HG03095 (cell line): ENCODE measurements around the gene RPS16.

Source experiments
- ATAC-seq: cut with Tn5 transposase; IDR thresholded peaks from one replicate; pipeline ENCODE4 v1.9.1; 2021; ENCODE audit warnings: moderate library complexity; ENCODE audit not compliant: unreplicated experiment

Gene RPS16

DNA sequence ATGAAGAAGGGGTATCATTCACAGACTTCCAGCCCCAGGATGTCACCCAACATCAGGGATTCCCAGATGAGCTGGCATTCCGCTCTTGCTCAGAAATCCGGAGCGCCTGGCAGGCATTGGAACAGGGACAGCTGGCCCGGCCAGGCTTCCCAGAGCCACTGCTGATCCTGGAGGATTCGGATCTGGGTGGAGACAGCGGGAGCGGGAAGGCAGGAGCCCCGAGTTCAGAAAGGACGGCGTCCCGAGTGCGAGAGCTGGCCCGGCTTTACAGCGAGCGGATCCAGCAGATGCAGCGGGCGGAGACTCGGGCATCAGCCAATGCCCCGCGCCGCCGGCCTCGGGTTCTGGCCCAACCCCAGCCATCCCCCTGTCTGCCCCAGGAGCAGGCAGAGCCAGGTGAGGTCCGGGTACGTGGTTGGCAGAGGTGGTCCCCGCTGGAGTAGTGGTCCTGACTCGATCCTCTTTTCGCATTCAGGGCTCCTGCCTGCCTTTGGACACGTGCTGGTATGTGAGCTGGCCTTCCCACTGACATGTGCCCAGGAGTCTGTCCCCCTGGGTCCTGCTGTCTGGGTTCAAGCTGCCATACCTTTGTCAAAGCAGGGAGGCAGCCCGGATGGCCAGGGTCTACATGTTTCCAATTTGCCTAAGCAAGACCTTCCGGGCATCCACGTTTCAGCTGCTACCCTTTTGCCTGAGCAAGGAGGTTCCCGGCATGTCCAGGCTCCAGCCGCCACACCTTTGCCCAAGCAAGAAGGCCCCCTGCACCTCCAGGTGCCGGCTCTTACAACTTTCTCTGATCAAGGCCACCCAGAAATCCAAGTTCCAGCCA, 12.3 kb downstream of the RPS16 start:
- ATAC-seq, result no peak

DNA sequence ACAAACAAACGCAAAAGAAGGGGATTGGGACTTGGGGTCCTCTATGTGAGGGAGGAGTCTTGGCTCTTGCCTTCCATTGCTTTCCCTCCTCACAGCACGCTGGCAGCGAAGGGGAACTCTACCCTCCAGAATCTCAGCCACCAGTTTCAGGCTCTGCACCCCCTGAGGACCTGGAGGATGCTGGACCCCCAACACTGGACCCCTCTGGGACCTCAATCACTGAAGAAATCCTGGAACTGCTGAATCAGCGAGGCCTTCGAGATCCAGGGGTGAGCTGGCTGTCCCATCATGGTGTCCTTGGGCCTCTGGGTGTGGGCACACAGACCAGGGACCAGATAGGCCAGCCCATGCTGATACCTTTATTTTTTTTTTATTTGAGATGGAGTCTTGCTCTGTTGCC, 13.7 kb downstream of the RPS16 start:
- no peak for ATAC-seq

DNA sequence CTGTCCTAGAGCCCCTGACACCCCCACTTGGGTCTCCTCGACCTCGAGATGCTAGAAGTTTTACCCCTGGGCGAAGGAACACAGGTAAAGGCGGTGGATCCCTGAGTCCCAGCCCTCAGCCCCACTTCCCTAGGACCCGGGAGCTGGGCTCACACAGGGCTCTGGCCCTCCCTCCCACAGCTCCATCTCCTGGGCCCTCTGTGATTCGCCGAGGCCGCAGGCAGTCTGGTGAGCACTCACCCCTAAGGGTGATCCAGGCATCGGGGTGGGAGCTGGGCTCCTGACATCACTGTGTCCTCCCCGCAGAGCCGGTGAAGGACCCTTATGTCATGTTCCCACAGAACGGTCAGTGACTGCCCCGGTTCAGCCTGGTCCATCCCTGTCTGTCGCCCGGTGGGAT, 15.0 kb downstream of the RPS16 start:
- ATAC-seq, result no peak

DNA sequence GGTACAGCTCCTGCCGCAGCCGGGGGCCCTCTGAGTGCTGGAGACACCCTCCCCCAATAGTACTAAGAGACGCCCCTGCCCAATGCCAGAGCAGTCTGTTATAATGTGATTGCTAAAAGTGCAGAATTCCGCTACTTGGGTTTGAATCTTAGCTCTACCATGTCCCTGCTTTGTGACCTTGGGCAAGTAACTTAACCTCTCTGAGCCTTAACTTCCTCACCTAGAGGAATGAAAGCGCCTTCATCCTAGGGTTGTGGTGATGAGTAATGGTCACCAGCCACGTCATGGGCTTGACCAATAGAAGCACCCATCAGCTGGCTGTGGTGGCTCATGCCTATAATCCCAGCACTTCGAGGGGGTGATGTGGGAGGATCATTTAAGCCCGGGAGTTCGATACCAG, 16.7 kb downstream of the RPS16 start:
- ATAC-seq, result no peak

DNA sequence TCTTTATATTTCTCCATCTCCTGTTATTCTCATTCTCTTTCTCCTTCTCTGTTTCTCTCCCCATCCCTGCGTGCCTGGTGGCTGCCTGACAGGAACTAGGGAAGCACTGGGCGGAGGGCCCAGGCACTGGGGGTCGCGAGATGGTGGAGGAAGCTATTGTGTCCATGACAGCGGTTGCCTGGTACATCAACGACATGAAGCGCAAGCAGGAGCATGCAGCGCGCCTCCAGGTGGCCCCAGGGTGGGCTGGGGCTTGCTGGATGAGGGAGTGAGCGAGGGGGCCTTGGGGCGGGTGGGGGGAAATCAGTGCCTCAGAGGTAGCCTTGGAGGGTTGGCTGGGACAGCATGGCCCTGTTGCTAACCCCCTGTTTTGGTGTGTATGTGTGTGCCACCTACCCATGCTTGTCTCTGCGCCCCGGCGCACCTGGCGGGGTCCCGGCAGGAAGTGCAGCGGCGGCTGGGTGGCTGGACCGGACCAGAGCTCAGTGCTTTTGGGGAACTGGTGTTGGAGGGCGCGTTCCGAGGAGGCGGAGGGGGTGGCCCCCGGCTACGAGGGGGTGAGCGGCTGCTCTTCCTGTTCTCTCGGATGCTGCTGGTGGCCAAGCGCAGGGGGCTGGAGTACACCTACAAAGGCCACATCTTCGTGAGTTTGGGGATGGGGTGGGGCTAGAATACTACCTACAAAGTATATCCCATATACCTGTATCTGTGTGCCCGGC, 18.1 kb downstream of the RPS16 start:
- ATAC-seq, result no peak

DNA sequence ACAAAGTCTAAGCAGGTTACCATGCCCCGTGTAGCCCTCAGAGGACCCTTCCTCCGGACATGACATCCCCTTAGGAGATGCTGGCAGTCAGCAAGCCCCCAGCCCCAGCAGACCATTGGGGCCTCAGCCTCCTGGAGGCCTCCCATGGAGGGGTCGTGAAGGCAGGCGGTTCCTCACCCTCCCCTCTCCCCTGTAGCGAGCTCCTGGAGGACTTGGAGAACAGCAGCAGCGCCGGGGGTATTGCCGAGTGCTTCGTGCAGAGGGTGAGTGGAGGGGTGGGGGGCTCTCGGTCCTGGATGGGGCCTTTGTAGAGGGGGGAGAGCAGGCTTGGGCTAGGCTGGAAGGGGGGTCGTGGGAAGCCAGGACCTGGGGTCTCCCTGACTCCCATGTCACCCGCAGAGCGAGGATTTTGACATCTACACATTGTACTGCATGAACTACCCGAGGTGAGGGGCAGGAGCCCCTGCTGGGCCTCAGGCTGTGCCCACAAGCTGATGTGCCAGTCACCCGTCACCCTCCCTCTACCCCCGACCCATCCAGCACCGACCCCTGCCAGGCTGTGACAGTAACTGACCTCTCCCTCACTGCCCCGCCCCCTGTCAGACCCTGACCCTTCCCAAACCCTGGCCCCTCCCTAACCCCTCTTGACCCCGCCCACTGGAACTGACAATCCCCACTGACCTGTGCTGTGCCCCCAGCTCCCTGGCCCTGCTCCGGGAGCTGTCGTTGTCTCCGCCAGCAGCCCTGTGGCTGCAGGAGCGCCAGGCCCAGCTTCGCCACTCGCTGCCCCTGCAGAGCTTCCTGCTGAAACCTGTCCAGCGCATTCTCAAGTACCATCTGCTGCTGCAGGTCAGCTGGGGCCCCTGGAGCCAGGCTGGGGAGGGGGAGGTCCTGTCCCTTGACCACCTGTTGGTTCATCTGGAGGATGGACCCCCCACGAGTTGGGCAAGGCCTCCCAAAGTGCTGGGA, 19.3 kb downstream of the RPS16 start:
- no peak for ATAC-seq

DNA sequence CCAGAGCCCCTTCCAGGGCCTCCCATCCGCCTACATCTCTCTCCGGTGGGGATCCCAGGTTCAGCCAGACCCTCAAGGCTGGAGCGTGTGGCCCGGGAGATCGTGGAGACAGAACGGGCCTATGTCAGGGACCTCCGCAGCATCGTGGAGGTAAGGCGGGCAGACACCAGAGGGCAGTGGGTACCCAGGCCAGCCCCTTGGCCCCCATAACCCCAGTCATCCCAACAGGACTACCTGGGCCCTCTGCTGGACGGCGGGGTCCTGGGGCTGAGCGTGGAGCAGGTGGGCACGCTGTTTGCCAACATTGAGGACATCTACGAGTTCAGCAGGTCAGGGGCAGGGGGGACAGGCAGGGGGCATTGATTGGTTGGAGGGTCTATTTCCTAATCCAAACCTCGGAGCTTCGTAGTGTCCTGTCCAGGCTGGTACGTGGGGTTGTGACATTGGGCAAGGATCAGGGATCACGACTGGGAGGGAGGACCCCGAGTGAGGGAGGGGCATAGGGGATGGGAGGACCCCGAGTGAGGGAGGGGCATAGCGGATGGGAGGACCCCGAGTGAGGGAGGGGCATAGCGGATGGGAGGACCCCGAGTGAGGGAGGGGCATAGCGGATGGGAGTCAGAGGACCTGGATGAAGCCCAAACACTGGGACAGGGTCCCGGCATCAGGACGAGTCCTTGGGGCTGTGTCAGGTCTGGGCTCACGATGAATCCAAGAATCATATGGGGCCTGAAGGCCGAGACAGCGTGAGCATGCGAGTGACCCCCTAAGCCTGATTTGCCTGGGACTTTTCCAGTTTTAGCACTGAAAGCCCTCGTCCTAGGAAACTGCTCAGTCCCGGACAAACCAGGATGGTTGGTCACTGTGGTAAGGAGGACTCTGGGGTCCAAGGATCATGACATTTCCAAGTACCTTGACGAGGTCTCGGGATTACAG, 20.4 kb downstream of the RPS16 start:
- ATAC-seq, result no peak

DNA sequence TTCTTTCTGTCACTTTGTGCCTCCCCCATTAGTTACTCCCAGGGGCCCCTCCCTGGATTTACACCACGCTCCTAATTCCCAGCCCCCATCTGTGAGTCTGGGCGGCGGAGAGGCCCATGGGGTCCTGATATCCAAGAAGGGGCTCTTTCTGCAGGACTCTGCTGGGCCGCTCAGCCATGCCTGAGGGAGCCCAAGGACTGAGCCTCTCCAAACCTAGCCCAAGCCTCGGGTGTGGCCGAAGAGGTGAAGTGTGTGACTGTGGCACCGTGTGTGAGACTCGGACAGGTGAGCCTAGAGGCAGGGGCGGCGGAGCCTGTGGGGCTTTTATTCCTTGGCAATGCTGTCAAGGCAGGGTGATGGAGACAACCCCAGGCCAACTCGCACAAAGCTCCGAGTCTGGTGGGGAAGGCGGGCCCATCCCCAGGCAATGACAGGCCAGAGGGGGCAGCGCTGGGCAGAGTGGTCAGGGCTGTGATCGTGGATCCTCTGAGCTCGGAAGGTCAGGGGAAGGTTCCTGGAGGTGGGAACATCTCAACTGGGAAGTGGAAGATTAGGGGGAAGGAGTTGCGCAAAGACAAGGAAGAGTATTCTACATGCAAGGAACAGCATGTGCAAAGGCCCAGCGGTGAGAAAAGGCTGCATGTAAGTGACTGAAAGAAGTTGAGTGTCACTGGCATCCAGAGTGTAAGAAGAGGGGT, 21.7 kb downstream of the RPS16 start:
- ATAC-seq, result no peak

DNA sequence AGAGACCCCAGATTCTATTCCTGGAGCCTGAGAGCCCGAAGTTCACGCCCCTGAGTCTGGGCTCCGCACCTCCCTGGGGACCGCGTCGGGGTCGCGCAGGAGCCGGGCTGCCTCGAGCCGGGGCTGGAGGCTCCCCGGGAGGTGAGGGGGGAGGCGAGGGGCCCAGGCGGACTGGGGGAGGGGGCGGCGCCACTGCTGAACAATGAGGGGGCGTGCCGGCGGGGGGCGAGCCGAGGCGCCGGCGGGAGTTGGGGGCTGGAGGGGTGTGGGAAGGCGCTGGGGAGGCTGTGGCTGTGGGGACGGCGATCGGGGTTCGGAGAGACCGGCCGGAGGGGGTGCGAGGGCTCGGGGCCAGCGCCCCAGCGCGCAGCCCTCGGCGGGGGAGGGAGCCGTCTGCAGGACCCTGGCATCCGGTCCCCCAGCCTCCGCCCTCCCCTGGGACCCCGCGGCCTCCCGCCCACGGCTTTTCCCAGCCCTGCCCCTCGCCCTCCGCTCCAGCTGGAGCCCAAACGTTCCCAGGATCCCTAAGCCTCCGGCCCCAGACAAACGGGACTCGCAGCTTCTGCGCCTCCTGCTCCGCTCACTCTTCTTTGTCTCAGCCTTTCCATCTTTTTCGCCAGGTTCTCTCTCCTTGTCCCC, 22.4 kb downstream of the RPS16 start:
- no peak for ATAC-seq

DNA sequence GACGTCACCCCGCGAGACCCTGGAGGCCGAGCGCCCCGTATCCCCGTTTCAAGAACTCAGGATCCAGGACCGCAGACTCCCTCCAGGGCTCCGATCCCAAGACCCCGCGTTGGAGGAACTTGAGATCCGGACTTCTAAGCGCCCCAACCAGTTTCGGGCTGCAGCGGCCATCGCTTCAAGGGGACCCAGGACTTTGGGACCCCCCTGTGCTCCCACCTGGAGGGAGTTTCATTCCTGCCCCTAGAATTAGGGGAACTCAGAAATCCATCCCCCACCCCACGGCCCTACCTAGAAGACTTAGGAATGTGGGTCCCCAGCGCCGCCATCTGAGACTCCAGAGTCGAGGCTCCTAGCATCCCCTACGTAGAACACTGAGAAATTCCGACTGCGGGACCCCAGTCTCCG, 22.9 kb downstream of the RPS16 start:
- ATAC-seq, result no peak

DNA sequence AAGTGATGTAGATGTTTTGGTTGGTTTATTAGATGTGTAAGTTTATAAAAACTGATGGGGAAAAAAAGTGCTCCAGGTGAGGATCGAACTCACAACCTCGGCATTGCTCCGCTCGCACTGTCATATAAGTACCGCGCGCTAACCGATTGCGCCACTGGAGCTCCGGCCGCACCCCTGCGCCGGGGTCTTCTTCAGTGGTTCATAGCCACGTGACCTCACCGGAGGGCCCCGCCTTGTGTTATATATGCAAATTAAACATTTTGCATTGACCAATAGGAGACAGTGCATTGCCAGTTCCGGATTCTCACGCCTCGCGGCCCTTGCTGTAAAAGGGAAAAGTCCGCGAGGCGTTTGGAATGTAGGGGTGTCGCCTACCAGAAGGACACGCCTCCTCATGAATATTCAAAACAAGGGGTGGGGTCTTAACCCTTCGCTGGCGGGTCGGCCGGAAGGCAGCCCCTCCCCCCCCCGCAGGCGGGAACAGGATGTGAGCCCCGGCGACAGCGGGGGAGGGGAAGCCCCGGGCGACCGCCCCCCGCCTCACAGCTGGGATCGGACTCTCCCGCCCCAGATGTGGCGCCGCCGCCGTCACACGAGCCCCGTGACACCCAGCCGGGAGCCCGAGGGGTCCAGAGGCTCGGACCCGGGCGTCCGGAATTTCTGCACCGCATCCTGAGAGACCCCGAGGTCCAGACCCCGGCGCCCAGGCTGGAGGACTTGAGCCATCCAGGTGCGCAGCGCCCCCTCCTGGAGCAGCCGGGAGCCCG, 23.5 kb downstream of the RPS16 start, which contains the start of gene PLEKHG2:
Gene PLEKHG2, plus strand, starts transcription at position 570 of the 767 bp plus-strand sequence. CDS start 1,418 bp downstream, outside the sequence.
- peak; percentile 53 for ATAC-seq

DNA sequence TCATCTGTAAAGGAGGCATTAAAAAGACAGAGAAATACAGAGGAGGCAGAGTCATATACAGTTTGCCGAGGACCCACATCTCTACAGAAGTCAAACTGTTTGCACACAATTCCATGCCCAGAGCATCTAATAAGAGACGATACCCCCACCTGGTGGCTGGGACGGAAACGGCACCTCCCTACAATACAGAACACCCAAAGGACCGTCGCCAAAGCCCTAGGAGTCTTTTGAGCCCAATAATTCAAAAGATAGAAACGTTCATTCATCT, 24.0 kb downstream of the RPS16 start:
- ATAC-seq, result peak; percentile 17

DNA sequence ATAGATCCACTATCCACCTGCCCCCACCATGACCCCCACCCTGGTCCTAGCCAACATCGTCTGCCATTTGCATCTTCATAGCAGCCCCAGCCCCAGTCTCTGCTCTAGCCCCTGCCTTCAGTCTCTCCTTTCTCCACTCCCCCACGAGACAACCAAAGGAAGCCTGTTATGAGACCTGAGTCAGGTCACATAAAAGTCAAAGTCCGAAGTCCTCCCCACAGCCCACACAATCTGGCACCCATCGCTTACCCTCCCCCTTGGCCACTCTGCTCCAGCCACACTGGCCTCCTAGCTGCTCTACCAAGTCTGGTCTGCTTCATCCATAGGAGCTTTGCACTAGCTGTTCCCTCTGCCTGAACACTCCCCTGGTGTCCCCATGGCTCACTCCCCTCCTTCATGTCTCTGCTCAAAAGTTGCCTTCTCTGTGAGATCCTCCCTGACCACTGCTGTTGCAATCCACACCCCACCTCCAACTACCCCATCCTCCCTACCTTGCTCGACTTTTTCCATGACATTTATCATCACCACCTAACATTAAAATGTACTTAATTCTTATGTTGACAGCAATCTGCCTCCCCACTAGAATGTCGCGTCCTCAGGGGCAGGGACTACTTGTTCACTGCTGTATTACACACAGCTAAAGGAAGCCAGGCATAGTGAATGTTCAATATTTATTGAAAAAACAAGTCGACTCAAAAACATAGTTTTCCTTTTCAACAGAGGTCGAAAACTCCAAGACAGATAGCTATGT, 24.5 kb downstream of the RPS16 start:
- no peak for ATAC-seq

DNA sequence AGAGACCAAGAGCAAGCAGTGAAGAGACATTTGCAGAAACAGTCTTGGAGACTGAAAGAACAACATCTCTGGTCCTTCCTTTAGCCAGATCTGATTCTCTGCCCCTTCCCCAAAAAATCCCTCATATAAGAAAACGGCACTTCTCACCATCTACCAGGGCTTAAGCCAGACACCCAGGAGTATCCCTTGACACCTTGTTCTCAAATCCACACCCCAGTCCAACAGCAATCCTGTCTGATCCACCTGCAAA, 25.0 kb downstream of the RPS16 start:
- ATAC-seq, result no peak

DNA sequence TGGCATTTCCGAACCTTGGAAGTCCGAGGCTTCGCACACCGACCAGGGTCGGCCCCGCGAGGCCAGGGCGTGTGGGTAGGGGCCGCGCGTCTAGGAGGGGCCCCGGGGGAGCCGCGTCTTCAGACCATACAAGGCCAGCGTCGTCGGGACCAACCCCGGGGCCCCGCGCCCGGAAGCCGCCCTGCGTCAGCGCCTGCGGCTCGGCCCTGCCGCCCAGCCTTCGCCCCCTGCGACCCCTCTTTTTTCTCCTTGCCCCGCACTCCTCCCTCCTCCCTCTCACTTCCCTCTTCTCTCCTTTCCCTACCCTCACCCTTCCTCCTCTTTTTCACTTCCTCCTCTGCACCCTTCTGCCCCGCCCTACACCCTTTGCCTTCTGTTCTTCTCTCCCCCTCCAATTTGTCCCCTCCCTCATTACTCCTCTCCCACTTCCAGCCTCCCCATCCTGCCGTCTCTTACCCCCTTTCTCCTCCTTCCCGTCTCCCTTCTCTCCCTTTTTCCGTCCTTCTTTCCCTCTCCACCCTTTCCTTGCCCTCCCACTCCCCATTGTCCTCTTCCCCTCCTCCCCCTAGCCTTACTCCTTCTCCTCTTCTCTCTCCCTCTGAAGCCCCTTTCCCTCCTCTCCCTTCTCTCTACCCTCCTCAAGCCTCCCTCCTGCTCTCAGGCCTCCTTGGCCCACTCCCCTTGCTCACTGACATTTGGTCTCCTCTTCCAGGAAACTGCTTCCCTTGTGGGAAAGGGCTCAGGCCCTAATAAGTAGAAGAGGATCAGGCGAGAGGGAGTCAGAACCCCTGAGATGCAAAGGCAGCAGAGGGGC, 25.5 kb downstream of the RPS16 start:
- ATAC-seq, result no peak

DNA sequence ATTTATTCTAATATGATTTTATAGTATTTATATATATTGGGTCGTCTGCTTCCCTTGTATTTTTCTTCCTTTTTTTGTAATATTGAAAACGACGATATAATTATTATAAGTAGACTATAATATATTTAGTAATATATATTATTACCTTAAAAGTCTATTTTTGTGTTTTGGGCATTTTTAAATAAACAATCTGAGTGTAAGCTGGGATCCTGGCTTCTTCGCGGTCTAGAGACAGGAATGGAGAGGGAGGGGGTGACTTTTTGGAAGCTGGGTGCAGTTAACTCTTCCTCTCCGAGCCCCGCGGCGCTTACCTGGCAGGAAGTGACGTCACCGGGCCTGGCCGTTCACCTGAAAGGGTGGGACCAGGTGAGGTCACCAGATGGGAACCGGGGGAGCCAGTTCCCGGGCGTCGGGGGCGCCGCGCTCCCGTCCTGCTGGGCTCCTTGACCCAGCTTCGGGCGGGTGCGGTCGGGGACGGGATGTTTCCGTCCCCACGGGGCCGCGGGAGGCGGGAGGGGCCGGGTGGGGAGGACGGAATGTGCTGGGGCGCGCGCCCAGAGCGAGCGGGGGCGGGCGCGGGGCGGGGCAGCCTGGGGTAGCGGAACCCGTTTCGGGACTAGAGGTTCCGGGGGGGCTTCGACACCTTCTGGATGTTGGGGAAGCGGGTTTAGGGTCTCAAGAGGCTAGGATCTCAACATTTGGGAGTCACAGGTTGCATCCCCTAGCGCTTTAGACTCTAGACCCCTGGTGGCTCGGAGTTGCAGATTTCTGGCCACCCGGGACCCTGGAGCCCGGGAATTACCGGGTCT, 26.3 kb downstream of the RPS16 start:
- ATAC-seq, result no peak
